GM12874 (cell line): ENCODE data around the gene UBAP2L.

Experiments used
- CTCF ChIP-seq: IDR thresholded peaks from 2 replicates; pipeline ENCODE4 v1.5.1; 2011; ENCODE audit warnings: low read depth, mild to moderate bottlenecking, control low read depth, low read length, moderate library complexity; ENCODE audit not compliant: insufficient read depth

The UBAP2L gene

GRCh38 chr1:154179946-154180687 lies 40.6 kb upstream of the UBAP2L start:
- TF ChIP-seq CTCF: no peak

- TF ChIP-seq CTCF: no peak
Measured at GRCh38 chr1:154181944-154182343, 38.8 kb upstream of the UBAP2L start.

- TF ChIP-seq CTCF: no peak
Measured at GRCh38 chr1:154182344-154183045, 38.3 kb upstream of the UBAP2L start.

DNA sequence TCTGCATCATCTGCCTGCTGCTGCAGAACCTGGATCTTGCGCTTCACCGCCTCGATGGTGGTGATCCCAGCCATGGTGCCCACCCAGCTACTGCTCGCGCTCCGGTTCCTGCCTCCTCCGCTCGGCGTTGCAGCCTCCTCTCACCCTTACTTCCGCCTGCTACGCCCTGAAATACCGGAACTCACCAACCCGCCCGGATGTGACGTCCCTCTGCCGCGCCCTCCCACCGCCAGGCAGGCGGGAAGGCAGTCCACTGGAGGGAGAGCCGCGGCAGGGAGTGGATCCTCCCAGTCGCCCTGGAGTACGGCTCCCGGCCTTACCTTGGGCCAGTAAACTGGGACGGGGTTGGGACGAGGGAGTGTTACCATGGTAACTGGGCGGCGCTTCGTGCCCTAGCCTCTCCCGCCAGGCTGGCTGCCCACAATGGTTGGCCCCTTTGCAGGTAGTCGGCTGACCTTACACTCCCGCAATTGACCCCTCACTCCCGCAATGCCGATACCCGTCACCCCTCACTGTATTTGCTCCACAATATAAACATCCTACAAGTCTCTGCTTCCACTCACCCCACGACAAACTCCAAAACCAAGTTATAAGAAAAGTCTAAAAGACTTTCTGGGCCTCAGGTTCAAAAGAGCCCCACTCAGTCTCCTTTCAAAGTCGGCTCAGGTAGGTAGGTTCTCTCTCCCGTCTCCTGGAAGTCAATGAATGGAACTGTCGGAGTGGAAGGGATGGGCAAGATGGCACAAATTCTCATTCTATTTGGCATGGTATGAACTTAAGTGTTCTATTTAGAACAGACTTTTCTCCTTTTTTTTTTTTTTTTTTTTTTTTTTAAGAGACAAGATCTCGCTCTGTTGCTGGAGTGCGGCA lies 37.5 kb upstream of the UBAP2L start:
- no peak for TF ChIP-seq CTCF

GRCh38 chr1:154186177-154186576 lies 34.6 kb upstream of the UBAP2L start:
- TF ChIP-seq CTCF: peak; percentile 68

DNA sequence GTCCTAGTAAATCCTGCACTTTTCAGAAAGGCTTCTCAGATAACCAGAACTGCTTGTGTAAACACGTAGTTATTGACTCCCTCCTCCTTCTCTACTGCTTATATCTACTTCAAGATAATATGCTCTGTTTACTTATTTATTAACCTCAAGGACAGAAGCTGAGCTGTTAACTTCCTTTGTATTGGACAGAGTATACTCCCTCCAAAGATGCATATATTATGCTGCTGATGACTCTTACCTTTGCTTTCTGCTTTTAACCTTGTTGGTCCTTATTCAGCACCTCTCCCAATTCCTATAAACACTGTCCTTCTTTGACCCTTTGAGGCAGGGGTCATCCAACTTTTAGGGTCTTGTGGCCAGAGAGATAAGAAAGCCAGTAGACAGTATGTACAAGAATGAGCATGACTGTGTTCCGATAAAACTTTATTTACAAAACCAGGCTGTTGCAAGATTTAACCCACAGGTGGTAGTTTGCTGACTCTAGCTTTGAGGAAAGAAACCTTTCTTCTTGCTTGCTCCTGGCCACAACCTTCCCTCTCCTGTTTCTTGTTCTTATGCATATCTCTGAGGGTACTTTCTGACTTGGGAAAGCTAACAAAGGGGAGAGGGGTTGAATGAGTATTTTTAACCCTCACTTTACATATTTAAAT lies 33.8 kb upstream of the UBAP2L start:
- TF ChIP-seq CTCF: no peak

- no peak for TF ChIP-seq CTCF
Measured at GRCh38 chr1:154190550-154190949, 30.2 kb upstream of the UBAP2L start.
